Lower leg skin (tissue), 4 donors: ENCODE results near the gene PPCS. TPM values are rescaled to one million over a fixed set of nuclear protein-coding genes. Genes with fewer than 3 reads are reported as not detected.

ENCODE experiments used
- DNase-seq, 2 donors: peaks; one replicate each; pipeline ENCODE4 v3.0.0-alpha.2; 2019; ENCODE audit warnings: low spot score in 2 of 2
- H3K4me3 ChIP-seq: fragments of 200-600 bp; sonication (generic); 2 replicates; pipeline ENCODE4 v1.5.1; 2017; ENCODE audit warnings: mild to moderate bottlenecking, low read depth; ENCODE audit not compliant: poor library complexity, severe bottlenecking
- POLR2A ChIP-seq, 2 donors: fragments of 450-650 bp; IDR thresholded peaks; one replicate each; pipeline ENCODE4 v1.6.1; 2016 to 2017; ENCODE audit warnings: antibody characterized with exemption in 2 of 2, mild to moderate bottlenecking in 1 of 2, moderate library complexity in 1 of 2
- WGBS, 2 donors: methylation state at CpG; one replicate each; pipeline ENCODE4 v1.1.5; 2018; 5-methylcytosine and 5-hydroxymethylcytosine counted together
- intact Hi-C: fragments of 100-400 bp; cut with DNase I; formaldehyde crosslinking; loops from one replicate; pipeline ENCODE4 v1.15.0; 2023; ENCODE audit warnings: low total_unique reads
- total RNA-seq, 4 donors: library from RNA; depleted of rRNA; stranded (reverse); fragments of >200 nt; gene quantifications; one replicate each; pipeline ENCODE4 v1.1.0, GENCODE V29; 2016
- TF ChIP-seq, protein P1 (sequence below), 3 donors: fragments of 450-650 bp; IDR thresholded peaks; one replicate each; pipeline ENCODE4 v1.5.1; 2016; ENCODE audit warnings: antibody characterized with exemption in 3 of 3, mild to moderate bottlenecking in 3 of 3, moderate library complexity in 2 of 3

PPCS gene
- total RNA-seq, 4 donors from 2014 or later, result 68.5 to 115 (median 89.7) TPM

DNA sequence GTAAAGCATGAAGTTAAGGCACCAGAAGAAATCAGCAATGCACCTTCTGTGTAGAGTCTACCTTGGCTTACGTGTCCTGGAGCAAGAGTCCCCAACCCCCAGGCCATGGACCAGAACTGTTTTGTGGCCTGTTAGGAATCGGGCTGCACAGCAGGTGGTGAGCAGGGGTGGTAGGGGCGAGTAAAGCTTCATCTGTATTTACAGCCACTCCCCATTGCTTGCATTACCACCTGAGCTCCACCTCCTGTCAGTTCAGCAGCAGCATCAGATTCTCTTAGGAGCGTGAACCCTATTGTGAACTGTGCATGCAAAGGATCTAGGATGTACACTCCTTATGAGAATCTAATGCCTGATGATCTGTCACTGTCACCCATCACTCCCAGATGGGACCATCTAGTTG is 22.0 kb upstream of the PPCS start:
- WGBS, 2 donors, result 90 to 94% methylated on average over 4 of the region's 4 CpGs
- no peak for TF ChIP-seq POLR2A (IDR thresholded peaks at IDR 0.05)
- TF ChIP-seq, protein P1, sequence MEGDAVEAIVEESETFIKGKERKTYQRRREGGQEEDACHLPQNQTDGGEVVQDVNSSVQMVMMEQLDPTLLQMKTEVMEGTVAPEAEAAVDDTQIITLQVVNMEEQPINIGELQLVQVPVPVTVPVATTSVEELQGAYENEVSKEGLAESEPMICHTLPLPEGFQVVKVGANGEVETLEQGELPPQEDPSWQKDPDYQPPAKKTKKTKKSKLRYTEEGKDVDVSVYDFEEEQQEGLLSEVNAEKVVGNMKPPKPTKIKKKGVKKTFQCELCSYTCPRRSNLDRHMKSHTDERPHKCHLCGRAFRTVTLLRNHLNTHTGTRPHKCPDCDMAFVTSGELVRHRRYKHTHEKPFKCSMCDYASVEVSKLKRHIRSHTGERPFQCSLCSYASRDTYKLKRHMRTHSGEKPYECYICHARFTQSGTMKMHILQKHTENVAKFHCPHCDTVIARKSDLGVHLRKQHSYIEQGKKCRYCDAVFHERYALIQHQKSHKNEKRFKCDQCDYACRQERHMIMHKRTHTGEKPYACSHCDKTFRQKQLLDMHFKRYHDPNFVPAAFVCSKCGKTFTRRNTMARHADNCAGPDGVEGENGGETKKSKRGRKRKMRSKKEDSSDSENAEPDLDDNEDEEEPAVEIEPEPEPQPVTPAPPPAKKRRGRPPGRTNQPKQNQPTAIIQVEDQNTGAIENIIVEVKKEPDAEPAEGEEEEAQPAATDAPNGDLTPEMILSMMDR (IDR thresholded peaks at IDR 0.05), result no peak
- DNase-seq, result no peak
- intact Hi-C loops, result no loop called here
- H3K4me3 ChIP-seq, result no peak overlapping the region

DNA sequence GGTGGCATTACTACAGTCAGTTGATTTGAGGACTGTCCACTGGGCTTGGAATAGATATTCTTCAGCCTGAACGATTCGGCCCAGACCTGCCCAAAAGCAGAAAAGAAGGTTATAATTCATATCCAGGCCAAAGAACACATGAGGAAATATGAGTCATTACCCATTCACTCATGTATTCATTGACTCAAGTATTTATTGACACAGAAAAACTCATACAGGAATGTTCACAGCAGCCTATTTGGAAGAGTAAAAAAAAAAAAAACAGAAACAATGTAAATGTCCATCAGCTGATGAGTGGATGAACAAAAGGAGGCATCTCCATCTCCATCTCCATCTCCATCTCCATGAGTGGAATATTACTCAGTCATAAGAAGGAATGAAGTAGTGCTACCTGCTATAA is 16.4 kb upstream of the PPCS start:
- TF ChIP-seq, protein P1 (IDR thresholded peaks at IDR 0.05), result no peak
- no peak for TF ChIP-seq POLR2A (IDR thresholded peaks at IDR 0.05)
- H3K4me3 ChIP-seq, result no peak overlapping the region
- intact Hi-C loops, result no loop called here
- DNase-seq, result no peak
- WGBS, 2 donors, result 37 to 46% methylated on average over 2 of the region's 2 CpGs

DNA sequence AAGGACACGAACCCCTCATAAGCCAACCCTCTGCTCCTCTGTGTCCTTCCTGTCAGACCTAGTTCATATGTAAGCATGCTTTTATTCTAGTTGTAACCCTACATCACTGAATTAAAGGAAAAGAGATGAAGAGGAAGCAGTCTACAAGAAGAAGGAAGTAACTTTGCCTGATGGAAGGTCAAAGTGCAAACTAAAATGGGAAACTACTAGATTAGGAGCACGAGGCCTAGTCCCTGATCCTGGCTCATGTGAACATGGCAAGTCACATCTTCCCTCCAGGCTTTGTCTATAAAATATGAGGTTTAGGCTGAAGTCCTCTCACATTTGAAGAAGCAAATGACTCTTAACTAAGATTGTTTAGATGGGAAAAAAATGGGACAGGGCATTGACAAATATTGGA is 13.7 kb upstream of the PPCS start:
- no peak for DNase-seq
- intact Hi-C loops, result no loop called here
- H3K4me3 ChIP-seq, result no peak overlapping the region
- 34 to 42% methylated on average over 2 of the region's 2 CpGs for WGBS, 2 donors
- TF ChIP-seq, protein P1 (IDR thresholded peaks at IDR 0.05), result no peak
- no peak for TF ChIP-seq POLR2A (IDR thresholded peaks at IDR 0.05)

DNA sequence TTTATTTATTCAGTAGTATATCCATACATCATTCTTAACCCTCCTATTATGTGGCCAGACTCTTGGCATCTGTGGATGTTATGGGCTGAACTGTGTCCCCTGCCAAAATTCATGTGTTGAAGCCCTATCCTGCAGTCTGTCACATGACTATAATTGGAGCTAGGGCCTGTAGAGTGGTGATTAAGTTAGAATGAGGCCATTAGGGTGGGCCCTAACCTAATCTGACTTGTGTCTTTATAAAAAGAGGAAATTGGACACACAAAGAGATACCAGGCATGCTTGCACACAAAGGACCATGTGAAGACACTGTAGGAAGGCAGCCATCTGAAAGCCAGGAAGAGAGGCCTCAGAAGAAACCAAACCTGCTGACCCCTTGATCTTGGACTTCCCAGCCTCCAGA is 7.1 kb upstream of the PPCS start:
- H3K4me3 ChIP-seq, result no peak overlapping the region
- no peak for DNase-seq
- TF ChIP-seq, protein P1 (IDR thresholded peaks at IDR 0.05), result no peak
- TF ChIP-seq POLR2A (IDR thresholded peaks at IDR 0.05), result no peak
- intact Hi-C loops, result no loop called here

DNA sequence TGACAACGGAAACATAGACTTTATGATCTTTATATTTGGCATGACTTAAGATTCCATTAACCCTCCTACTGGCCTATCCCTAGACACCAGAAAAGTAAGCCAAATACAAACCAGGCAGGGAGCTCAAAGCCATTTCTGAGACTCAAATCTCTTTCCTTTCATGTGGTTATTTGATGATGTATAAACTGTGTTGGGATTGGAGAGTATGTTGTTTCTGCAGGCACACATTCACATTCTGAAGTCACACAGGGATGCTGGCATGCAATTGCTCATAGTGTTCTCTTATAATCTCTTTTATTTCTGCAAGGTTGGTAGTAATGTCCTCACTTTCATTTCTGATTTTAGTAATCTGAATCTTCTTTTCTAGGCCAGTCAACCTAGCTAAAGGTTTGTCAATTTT is 6.3 kb upstream of the PPCS start:
- TF ChIP-seq, protein P1 (IDR thresholded peaks at IDR 0.05), result no peak
- TF ChIP-seq POLR2A (IDR thresholded peaks at IDR 0.05), result no peak
- WGBS, 2 donors, result 55 to 79% methylated on average over 1 of the region's 1 CpG
- intact Hi-C loops, result no loop called here
- no peak for DNase-seq
- H3K4me3 ChIP-seq, result no peak overlapping the region

DNA sequence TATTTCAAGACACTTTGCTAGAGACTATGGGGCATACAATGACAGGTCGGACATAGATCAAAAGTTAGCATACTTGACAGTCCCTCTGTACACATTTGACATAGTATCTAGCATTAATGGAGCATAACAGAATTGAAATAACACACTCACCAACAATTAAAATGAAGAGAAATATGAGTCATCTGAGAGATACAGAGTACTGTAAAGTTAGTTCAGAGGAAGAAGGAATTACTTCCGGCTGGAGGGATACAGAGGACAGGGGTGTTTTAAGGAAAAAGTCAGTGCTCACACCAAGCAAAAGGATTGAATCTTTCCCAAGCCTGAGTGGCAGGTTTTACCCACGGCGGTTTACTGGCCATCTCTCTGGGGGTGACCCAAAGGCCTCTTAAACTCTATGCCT is 3.0 kb upstream of the PPCS start:
- no peak overlapping the region for H3K4me3 ChIP-seq
- intact Hi-C loops, result no loop called here
- 82 to 86% methylated on average over 4 of the region's 4 CpGs for WGBS, 2 donors
- TF ChIP-seq POLR2A (IDR thresholded peaks at IDR 0.05), result no peak
- TF ChIP-seq, protein P1 (IDR thresholded peaks at IDR 0.05), result no peak
- no peak for DNase-seq
